Stimulated activated CD4-positive, alpha-beta T cell treated with anti-CD3 and anti-CD28 coated beads, Interleukin-12 subunit alpha, Interleukin-12 subunit beta, amount 100 ng/mL, for 48 hours (primary cell): ENCODE measurements around the gene CABLES2.

Experiments used
- DNase-seq, 3 donors: peaks; one replicate each; pipeline ENCODE4 v3.0.0-alpha.2; 2020; ENCODE audit warnings: low read depth in 2 of 3, low spot score in 1 of 3

CABLES2 gene

GRCh38 chr20:62418709-62419487 lies 11.8 kb upstream of the CABLES2 start:
- no peak for DNase-seq

GRCh38 chr20:62417981-62418708 lies 11.1 kb upstream of the CABLES2 start:
- DNase-seq: no peak

- no peak for DNase-seq
Observed at GRCh38 chr20:62416651-62417637, 9.9 kb upstream of the CABLES2 start.

- no peak for DNase-seq
Observed at GRCh38 chr20:62415354-62416111, 8.4 kb upstream of the CABLES2 start.

GRCh38 chr20:62413896-62414481 lies 6.9 kb upstream of the CABLES2 start:
- DNase-seq: no peak

GRCh38 chr20:62413025-62413570 lies 6.0 kb upstream of the CABLES2 start:
- no peak for DNase-seq

GRCh38 chr20:62412194-62413024 lies 5.3 kb upstream of the CABLES2 start:
- no peak for DNase-seq

- DNase-seq: no peak
Observed at GRCh38 chr20:62411479-62412193, 4.6 kb upstream of the CABLES2 start.

- no peak for DNase-seq
Observed at GRCh38 chr20:62410746-62411478, 3.8 kb upstream of the CABLES2 start.

GRCh38 chr20:62409931-62410745 lies 3.1 kb upstream of the CABLES2 start:
- no peak for DNase-seq

GRCh38 chr20:62409086-62409853 lies 2.2 kb upstream of the CABLES2 start:
- no peak for DNase-seq

GRCh38 chr20:62408640-62409039 lies 1.6 kb upstream of the CABLES2 start:
- no peak for DNase-seq

- DNase-seq: no peak
Observed at GRCh38 chr20:62408055-62408454, 970 bp upstream of the CABLES2 start.

- no peak for DNase-seq
Observed at GRCh38 chr20:62406635-62407176, 379 bp downstream of the CABLES2 start.

- DNase-seq: no peak
Observed at GRCh38 chr20:62405981-62406513, 1.0 kb downstream of the CABLES2 start.
